NCI-H446 treated with DMSO at 0.1 percent for 48 hours (cell line): Measurements from ENCODE around the gene TRDN.
"Not testable (repeated sequence)": the region's sequence is repeated elsewhere in the genome, so short reads cannot be mapped to it uniquely, and the experiment has no call there.

Experiments used
- DNase-seq: peaks from one replicate; lab custom pipeline; 2025; lab: John Stamatoyannopoulos, UW

Gene TRDN

GRCh38 chr6:123295181-123295580, 341.6 kb downstream of the TRDN start:
- no peak for DNase-seq

GRCh38 chr6:123288649-123289048, 348.1 kb downstream of the TRDN start:
- no peak for DNase-seq

- DNase-seq: no peak
Observed at GRCh38 chr6:123276546-123276980, 360.2 kb downstream of the TRDN start.

- no peak for DNase-seq
Observed at GRCh38 chr6:123263981-123264380, 372.8 kb downstream of the TRDN start.

- no peak for DNase-seq
Observed at GRCh38 chr6:123240626-123241025, 396.1 kb downstream of the TRDN start.

- DNase-seq: no peak
Observed at GRCh38 chr6:123233336-123233735, 403.4 kb downstream of the TRDN start.

GRCh38 chr6:123227789-123228188, 409.0 kb downstream of the TRDN start:
- not testable (repeated sequence) for DNase-seq

GRCh38 chr6:123226398-123226797, 410.4 kb downstream of the TRDN start:
- no peak for DNase-seq

- DNase-seq: no peak
Observed at GRCh38 chr6:123224077-123224476, 412.7 kb downstream of the TRDN start.

- no peak for DNase-seq
Observed at GRCh38 chr6:123223461-123223860, 413.3 kb downstream of the TRDN start.

- no peak for DNase-seq
Observed at GRCh38 chr6:123215211-123215610, 421.5 kb downstream of the TRDN start.

GRCh38 chr6:123214433-123214832, 422.3 kb downstream of the TRDN start:
- DNase-seq: no peak

GRCh38 chr6:123213921-123214320, 422.8 kb downstream of the TRDN start:
- DNase-seq: no peak

- no peak for DNase-seq
Observed at GRCh38 chr6:123211777-123212545, 424.8 kb downstream of the TRDN start.

- no peak for DNase-seq
Observed at GRCh38 chr6:123210645-123211044, 426.1 kb downstream of the TRDN start.

GRCh38 chr6:123207967-123208510, 428.7 kb downstream of the TRDN start:
- no peak for DNase-seq

GRCh38 chr6:123203928-123204327, 432.8 kb downstream of the TRDN start:
- no peak for DNase-seq

- DNase-seq: no peak
Observed at GRCh38 chr6:123201869-123202372, 434.8 kb downstream of the TRDN start.

GRCh38 chr6:123193298-123193697, 443.5 kb downstream of the TRDN start:
- DNase-seq: no peak

- no peak for DNase-seq
Observed at GRCh38 chr6:123189816-123190215, 446.9 kb downstream of the TRDN start.

GRCh38 chr6:123182998-123183397, 453.8 kb downstream of the TRDN start:
- no peak for DNase-seq

GRCh38 chr6:123176706-123177105, 460.0 kb downstream of the TRDN start:
- DNase-seq: no peak

GRCh38 chr6:123171341-123172115, 465.2 kb downstream of the TRDN start:
- no peak for DNase-seq
